Measurements from ENCODE around the gene F12.

Gene F12

DNA sequence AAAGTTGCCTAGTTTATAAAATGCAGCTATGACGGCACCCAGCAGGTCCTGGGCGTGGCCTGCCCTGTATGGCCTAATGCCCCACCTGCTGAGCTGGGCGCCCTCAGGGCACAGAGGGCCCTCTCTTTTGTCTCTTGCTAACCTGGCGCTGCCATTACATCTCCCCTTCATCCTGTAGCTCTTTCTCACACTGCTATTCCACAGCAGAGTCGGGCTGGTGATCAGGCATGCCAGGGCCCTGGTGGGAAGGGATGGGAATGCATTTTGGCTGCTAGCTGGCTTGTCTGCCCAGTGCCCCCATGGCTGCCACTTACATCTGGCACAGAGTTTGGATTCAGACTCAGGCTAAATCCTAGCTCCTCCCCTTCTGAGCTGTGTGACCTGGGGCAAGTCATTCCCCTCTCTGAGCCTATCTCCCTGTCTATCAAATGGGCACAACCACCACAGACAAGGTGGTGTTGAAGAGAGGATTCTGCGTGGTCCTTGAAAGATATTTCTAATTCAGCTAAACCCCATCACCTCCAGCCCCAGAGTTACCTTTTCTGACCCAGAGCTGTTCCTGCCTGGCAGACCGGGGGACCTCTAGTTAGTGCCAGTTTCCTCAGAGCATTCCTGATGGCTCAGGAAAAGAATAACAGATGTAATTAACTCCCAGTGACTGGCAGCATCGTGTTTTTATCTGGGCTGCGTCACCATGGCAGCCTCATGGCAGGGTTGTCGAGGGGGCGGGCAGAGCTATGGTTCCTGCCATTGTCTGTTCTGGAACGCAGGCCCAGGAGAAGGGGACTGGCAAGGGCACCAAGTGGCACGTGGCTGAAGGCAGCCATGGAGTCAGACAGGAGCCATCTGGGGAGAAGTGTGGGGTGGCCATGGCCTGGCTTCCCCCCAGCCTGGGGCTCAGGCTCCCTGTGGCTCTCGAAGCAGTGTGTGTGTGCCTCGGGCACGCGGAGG lies 43.6 kb upstream of the F12 start:
- no peak for TF ChIP-seq MYC (IDR thresholded peaks at IDR 0.05; ENCODE audit: low read depth, low read length)
- TF ChIP-seq, protein P1, sequence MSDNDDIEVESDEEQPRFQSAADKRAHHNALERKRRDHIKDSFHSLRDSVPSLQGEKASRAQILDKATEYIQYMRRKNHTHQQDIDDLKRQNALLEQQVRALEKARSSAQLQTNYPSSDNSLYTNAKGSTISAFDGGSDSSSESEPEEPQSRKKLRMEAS (IDR thresholded peaks at IDR 0.05; ENCODE audit: low read depth, low read length) = no peak
- no peak for TF ChIP-seq POLR2A (IDR thresholded peaks at IDR 0.05; ENCODE audit: extremely low read depth, insufficient read length)
- TF ChIP-seq, protein P2, sequence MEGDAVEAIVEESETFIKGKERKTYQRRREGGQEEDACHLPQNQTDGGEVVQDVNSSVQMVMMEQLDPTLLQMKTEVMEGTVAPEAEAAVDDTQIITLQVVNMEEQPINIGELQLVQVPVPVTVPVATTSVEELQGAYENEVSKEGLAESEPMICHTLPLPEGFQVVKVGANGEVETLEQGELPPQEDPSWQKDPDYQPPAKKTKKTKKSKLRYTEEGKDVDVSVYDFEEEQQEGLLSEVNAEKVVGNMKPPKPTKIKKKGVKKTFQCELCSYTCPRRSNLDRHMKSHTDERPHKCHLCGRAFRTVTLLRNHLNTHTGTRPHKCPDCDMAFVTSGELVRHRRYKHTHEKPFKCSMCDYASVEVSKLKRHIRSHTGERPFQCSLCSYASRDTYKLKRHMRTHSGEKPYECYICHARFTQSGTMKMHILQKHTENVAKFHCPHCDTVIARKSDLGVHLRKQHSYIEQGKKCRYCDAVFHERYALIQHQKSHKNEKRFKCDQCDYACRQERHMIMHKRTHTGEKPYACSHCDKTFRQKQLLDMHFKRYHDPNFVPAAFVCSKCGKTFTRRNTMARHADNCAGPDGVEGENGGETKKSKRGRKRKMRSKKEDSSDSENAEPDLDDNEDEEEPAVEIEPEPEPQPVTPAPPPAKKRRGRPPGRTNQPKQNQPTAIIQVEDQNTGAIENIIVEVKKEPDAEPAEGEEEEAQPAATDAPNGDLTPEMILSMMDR (IDR thresholded peaks at IDR 0.05; ENCODE audit: low read depth, low read length) = no peak
- DNase-seq (ENCODE audit: low read depth) = no peak
- H3K4me3 ChIP-seq (ENCODE audit: low read depth, low read length) = no peak overlapping the region

DNA sequence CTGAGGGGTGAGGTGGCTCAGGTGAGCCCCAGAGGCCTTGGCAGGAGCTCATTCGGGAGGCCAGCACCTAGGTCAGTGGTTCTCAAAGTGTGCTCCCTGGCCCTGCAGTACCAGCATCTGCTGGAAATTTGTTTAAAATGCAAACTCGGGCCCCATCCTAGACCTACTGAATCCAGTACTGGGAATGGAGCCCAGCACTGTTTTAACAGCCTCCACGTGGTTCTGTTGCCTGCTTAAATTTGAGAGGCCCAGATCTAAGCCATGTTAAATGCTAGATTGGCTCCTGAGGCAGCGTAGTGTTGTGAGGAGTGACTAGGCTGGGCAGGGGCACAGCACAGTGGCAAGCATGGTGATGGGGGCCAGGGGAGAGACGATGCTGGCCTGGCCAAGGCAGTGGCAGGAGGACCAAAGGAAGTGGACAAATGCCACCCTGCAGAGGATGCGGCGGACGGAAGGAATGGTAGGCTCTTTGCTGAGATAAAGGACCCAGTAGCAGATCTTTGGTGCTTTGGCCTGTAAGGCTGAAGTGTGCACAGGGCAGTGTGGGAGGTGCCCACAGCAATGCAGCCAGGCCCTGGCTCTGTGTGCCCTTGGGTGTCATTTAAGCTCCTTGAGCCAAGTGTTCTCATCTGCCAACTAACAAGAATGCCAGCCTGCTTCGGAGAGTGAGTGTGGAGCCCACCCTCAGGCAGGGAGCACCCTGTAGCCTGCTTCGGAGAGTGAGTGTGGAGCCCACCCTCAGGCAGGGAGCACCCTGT lies 41.5 kb upstream of the F12 start:
- no peak overlapping the region for H3K4me3 ChIP-seq (ENCODE audit: low read depth, low read length)
- DNase-seq (ENCODE audit: low read depth) = no peak
- TF ChIP-seq, protein P2 (IDR thresholded peaks at IDR 0.05; ENCODE audit: low read depth, low read length) = no peak
- TF ChIP-seq MYC (IDR thresholded peaks at IDR 0.05; ENCODE audit: low read depth, low read length) (no peak), POLR2A (IDR thresholded peaks at IDR 0.05; ENCODE audit: extremely low read depth, insufficient read length) (no peak)
- TF ChIP-seq, protein P1 (IDR thresholded peaks at IDR 0.05; ENCODE audit: low read depth, low read length) = no peak

DNA sequence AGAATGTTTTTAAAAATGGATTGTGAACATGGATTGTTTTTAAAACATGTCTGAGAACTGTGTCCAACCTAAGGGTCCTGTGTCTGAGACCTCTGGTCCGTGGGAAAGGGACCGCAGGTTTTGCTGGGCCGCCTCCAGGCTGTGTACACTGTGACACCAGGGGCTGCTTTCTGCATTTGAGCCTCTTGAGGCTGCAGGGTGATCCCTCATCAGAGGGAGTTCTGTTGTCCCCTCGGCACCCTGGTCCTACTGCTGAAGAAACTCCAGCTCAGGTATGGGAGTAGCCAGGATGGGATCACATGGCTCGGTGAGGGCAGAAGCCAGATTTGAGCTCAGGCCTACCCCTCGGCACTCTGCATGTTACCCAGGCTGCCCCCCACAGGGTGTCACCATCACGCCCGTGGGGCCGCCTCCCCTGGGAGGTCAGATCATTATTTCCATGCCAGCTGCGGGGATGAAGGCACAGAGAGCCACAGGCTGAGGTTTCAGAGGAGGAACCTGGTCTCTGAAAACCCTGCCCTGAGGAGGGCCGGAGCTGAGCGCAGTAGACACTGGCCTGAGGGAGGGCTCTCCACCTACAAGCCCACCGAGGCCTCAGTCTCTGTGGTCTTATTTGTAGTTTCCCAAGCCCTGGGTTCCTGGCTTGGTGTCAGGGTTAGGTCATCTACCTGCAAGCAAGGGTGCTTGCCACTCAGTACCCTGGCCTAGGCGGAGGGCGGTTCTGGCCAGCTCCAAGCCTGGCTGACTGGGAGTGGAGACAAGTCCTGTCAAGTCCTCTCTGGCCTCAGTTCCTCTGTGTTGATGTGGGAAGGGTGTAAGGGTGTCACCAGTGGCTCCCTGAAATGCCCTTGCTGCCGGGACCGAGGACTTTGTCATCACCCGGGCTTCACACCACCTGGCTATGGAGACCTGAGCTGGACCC lies 40.0 kb upstream of the F12 start:
- no peak overlapping the region for H3K4me3 ChIP-seq (ENCODE audit: low read depth, low read length)
- DNase-seq (ENCODE audit: low read depth) = no peak
- TF ChIP-seq, protein P2 (IDR thresholded peaks at IDR 0.05; ENCODE audit: low read depth, low read length) = no peak
- TF ChIP-seq, protein P1 (IDR thresholded peaks at IDR 0.05; ENCODE audit: low read depth, low read length) = no peak
- TF ChIP-seq POLR2A (IDR thresholded peaks at IDR 0.05; ENCODE audit: extremely low read depth, insufficient read length) (no peak), MYC (IDR thresholded peaks at IDR 0.05; ENCODE audit: low read depth, low read length) (no peak)

DNA sequence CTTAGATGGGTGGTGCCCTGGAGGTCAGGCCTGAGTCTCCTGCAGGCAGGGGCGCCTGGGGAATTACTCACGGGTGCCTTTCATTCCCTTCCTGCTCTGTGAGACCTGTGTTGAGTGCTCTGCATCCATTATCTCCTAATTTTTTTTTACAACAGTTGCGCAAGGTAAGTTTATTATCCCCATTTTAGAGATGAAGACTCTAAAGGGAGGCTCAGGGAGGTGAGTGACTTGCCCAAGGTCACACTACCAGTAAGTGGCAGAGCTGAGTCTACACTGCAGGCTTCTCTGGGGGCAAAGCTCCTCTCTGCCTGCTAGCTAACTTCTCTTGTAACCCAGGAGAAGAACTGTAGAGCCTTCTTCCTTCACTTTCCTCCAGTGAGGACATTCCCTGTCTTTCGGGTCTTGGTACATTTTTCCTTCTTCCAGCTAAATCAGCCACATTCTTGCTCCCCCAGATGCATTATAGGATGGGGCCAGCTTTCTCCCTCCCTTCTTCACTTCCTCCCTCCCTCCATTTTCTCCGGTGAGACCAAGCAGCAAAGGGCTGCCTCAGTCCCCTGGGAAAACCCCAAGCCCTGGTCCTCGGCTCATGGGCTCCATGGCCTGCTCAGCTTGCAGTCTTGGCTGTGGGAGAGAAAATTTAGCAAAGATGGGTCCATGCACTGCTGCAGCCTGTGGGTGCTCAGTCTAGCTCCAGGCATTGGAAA lies 39.0 kb upstream of the F12 start:
- peak; percentile 56 for DNase-seq (ENCODE audit: low read depth)
- TF ChIP-seq MYC (IDR thresholded peaks at IDR 0.05; ENCODE audit: low read depth, low read length) = no peak
- TF ChIP-seq, protein P2 (IDR thresholded peaks at IDR 0.05; ENCODE audit: low read depth, low read length) = no peak
- peak overlapping the region; percentile 25 for H3K4me3 ChIP-seq (ENCODE audit: low read depth, low read length)

Measured in NB4 (cell line).